IMR-90 (cell line): ENCODE measurements around the gene CDH13.

ENCODE experiments used
- FOS ChIP-seq: fragments of 150-350 bp; IDR thresholded peaks from 2 replicates; pipeline ENCODE4 v1.6.1; 2016; ENCODE audit warnings: low read depth, low read length
- MXI1 ChIP-seq: IDR thresholded peaks from 2 replicates; pipeline ENCODE4 v1.6.1; 2012; ENCODE audit warnings: low read depth, mild to moderate bottlenecking, low read length, moderate library complexity, borderline replicate concordance
- POLR2A ChIP-seq: IDR thresholded peaks from 2 replicates; pipeline ENCODE4 v1.6.1; 2012; ENCODE audit warnings: mild to moderate bottlenecking, low read depth, low read length
- TF ChIP-seq, protein P1 (sequence below): conservative IDR thresholded peaks from 2 replicates; pipeline ENCODE4 v1.5.1; 2012; ENCODE audit warnings: mild to moderate bottlenecking, low read depth, low read length, improper control_type of control experiment

DNA sequence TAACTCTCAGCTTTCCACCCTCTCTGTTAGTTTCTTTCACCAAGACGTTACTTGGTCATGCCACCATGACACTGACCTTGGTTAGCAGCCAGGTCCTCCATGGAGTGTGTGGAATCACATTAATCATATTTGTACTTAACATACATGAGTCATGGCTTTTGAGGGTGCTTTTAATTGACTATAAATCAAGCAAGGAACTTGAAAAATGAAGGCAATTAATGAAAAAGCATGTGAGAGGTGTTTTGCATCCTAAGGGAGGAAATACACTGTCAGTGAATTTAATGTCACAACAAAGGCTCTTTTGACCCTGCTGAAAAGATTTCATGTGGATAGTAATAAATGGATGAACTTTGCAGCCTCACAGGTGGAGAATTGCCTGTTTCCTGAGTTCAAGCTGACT lies 240.7 kb downstream of the CDH13 start:
- TF ChIP-seq, protein P1, sequence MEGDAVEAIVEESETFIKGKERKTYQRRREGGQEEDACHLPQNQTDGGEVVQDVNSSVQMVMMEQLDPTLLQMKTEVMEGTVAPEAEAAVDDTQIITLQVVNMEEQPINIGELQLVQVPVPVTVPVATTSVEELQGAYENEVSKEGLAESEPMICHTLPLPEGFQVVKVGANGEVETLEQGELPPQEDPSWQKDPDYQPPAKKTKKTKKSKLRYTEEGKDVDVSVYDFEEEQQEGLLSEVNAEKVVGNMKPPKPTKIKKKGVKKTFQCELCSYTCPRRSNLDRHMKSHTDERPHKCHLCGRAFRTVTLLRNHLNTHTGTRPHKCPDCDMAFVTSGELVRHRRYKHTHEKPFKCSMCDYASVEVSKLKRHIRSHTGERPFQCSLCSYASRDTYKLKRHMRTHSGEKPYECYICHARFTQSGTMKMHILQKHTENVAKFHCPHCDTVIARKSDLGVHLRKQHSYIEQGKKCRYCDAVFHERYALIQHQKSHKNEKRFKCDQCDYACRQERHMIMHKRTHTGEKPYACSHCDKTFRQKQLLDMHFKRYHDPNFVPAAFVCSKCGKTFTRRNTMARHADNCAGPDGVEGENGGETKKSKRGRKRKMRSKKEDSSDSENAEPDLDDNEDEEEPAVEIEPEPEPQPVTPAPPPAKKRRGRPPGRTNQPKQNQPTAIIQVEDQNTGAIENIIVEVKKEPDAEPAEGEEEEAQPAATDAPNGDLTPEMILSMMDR, result no peak
- TF ChIP-seq FOS (no peak), POLR2A (no peak), MXI1 (no peak)
